K562 (cell line): Measurements from ENCODE around the gene ADARB2. TPM values are rescaled to one million over a fixed set of nuclear protein-coding genes. Genes with fewer than 3 reads are reported as not detected.

ENCODE experiments used
- ATAC-seq: fragments of 200-7000 bp; cut with Tn5 transposase; 3 replicates; pipeline ENCODE4 v1.9.1; 2020; ENCODE audit warnings: moderate library complexity
- BruUV-seq: library from RNA; stranded (reverse); fragments of 400-500 nt; replicated peaks from 2 replicates; lab custom pipeline; 2021; lab: Mats Ljungman, UMichigan
- CTCF ChIA-PET: fragments of 300-600 bp; formaldehyde crosslinking; extraction: SDS; loops from one replicate; lab custom pipeline; 2021; ENCODE audit warnings: low intra/inter-chr PET ratio; lab: Yijun Ruan, JAX
- POLR2A ChIA-PET: fragments of 300-600, 350-650 bp; sonication (Branson Sonifier 250); formaldehyde crosslinking; extraction: SDS; loops from one replicate; lab custom pipeline; 2021; ENCODE audit warnings: antibody characterized with exemption, inconsistent platforms; lab: Yijun Ruan, JAX
- DNase-seq, 4 experiments: peaks; one replicate each; pipeline versions ENCODE4 v3.0.0 to v3.0.0-alpha.2; 2011 to 2018; ENCODE audit warnings: low spot score in 3 of 4, mixed read lengths in 3 of 4; ENCODE audit errors: extremely low read depth in 1 of 4
- FAIRE-seq: peaks from 2 replicates; lab custom pipeline; 2011; peaks lifted over from hg19 to GRCh38; lab: Jason Lieb, UNC
- H2AFZ ChIP-seq: 2 replicates; pipeline ENCODE4 v1.6.0; 2011; ENCODE audit warnings: low read depth, low read length, control low read depth, inconsistent platforms
- H3K27ac ChIP-seq: fragments of 200-600 bp; 3 replicates; pipeline ENCODE4 v1.8.0; 2011; ENCODE audit warnings: low read depth, mild to moderate bottlenecking, control low read depth, inconsistent platforms, low read length, moderate library complexity, mixed read lengths; ENCODE audit errors: extremely low read depth
- H3K27me3 ChIP-seq, 2 experiments: fragments of 300-600 bp in 1 of 2; 2 replicates in 1 of 2; 3 replicates in 1 of 2; pipeline versions ENCODE4 v1.6.0 to v1.8.0; 2011; ENCODE audit warnings: inconsistent platforms in 2 of 2, low read length in 2 of 2, mild to moderate bottlenecking in 1 of 2, mixed read lengths in 1 of 2, moderate library complexity in 1 of 2; ENCODE audit not compliant: control insufficient read depth in 2 of 2, insufficient read depth in 2 of 2
- H3K36me3 ChIP-seq: fragments of 300-600 bp; 3 replicates; pipeline ENCODE4 v1.8.0; 2011; ENCODE audit warnings: mild to moderate bottlenecking, low read length, inconsistent platforms; ENCODE audit not compliant: control insufficient read depth, insufficient read depth
- H3K4me1 ChIP-seq, 2 experiments: fragments of 200-600 bp in 1 of 2; replicated peaks in 1 of 2; 2 replicates in 1 of 2; 3 replicates in 1 of 2; pipeline versions ENCODE4 v1.5.1 to v1.8.0; 2011; ENCODE audit warnings: inconsistent platforms in 2 of 2, low read length in 2 of 2, mild to moderate bottlenecking in 1 of 2, mixed read lengths in 1 of 2, moderate library complexity in 1 of 2; ENCODE audit not compliant: control insufficient read depth in 2 of 2, insufficient read depth in 2 of 2
- H3K4me2 ChIP-seq: 2 replicates; pipeline ENCODE4 v1.6.1; 2011; ENCODE audit warnings: low read length, control low read depth, inconsistent platforms, mixed read lengths; ENCODE audit not compliant: insufficient read depth
- H3K4me3 ChIP-seq: fragments of 200-600 bp; sonication (generic), shearing (Covaris generic); 2 replicates; pipeline ENCODE4 v1.5.1; 2016; ENCODE audit warnings: control low read depth, inconsistent platforms
- H3K79me2 ChIP-seq: fragments of 200-600 bp; 3 replicates; pipeline ENCODE4 v1.8.0; 2011; ENCODE audit warnings: low read length, inconsistent platforms; ENCODE audit not compliant: control insufficient read depth, insufficient read depth
- H3K9ac ChIP-seq, 2 experiments: 2 replicates each; pipeline versions ENCODE4 v1.6.0 to v1.6.1; 2011; ENCODE audit warnings: low read depth in 2 of 2, low read length in 2 of 2, control low read depth in 1 of 2, inconsistent platforms in 1 of 2, mild to moderate bottlenecking in 1 of 2, mixed read lengths in 1 of 2; ENCODE audit not compliant: insufficient read depth in 1 of 2
- H3K9me1 ChIP-seq: one replicate; pipeline ENCODE4 v1.6.0; 2011; ENCODE audit warnings: inconsistent platforms, mild to moderate bottlenecking, low read length, moderate library complexity; ENCODE audit not compliant: control insufficient read depth, insufficient read depth
- H3K9me3 ChIP-seq: replicated peaks from 2 replicates; pipeline ENCODE4 v1.5.1; 2011; ENCODE audit warnings: low read depth, low read length, inconsistent platforms; ENCODE audit not compliant: control insufficient read depth, insufficient read depth
- H4K20me1 ChIP-seq: replicated peaks from 2 replicates; pipeline ENCODE4 v1.6.1; 2011; ENCODE audit warnings: low read length, inconsistent platforms, mixed read lengths; ENCODE audit not compliant: control insufficient read depth, insufficient read depth
- MTA2 ChIP-seq: fragments of 450-650 bp; IDR thresholded peaks from 2 replicates; pipeline ENCODE4 v1.6.1; 2016; ENCODE audit warnings: low read depth
- ZNF133 ChIP-seq: fragments of 250-450 bp; sonication (Bioruptor Pico); IDR thresholded peaks from 2 replicates; pipeline ENCODE4 v1.4.0; 2020; ENCODE audit warnings: mild to moderate bottlenecking
- WGBS: fragments of 100-300 bp; shearing (Covaris generic); methylation state at CpG from one replicate; pipeline ENCODE4 v1.1.6; 2016; ENCODE audit warnings: low coverage, mixed read lengths; ENCODE audit not compliant: insufficient coverage; ENCODE audit errors: missing lambda C conversion rate; 5-methylcytosine and 5-hydroxymethylcytosine counted together
- in situ Hi-C: fragments of 300-500 bp; cut with MboI; formaldehyde crosslinking; loops from 4 replicates; pipeline ENCODE4 v1.15.0; 2018; ENCODE audit warnings: inconsistent platforms, mixed read lengths
- intact Hi-C: fragments of 100-400 bp; cut with micrococcal nuclease; formaldehyde crosslinking; loops from 2 replicates; pipeline ENCODE4 v1.14.2; 2022
- polyA plus RNA-seq, 8 experiments: library from polyadenylated mRNA; depleted of rRNA in 4 of 8; stranded (reverse) in 5 of 8; unstranded in 3 of 8; fragments of >200 nt; fragmentation: Nextera tagmentation in 2 of 8; fragmentation: Illumina TruSeq in 1 of 8; extraction: Ambion mirVana in 2 of 8; extraction: Trizol in 1 of 8; gene quantifications; 2 replicates each; pipeline versions ENCODE4 v1.2.1 to v1.2.3, GENCODE V29; 2011 to 2014; ENCODE audit warnings: inconsistent platforms in 1 of 8, missing spikeins in 1 of 8
- total RNA-seq, 7 experiments: library from RNA; depleted of rRNA in 6 of 7; stranded (reverse); fragments of >200 nt in 6 of 7; fragmentation: Illumina TruSeq in 2 of 7; extraction: Trizol in 2 of 7; gene quantifications; 2 replicates each; pipeline versions ENCODE4 v1.2.1 to v1.2.3, GENCODE V29; 2011 to 2021; ENCODE audit warnings: low replicate concordance in 1 of 7

Gene ADARB2
- total and polyA plus RNA-seq, 9 of the 15 experiments (the other 6 are each of a cell fraction or from before 2014, with no cell fraction given), result not detected

- FAIRE-seq (no peak), ATAC-seq (no peak), DNase-seq (no peak)
- Histone ChIP-seq H3K9me1 (no peaks in the 10 kb centered on the region), H3K4me2 (no peak overlapping the region), H3K9me3 (no peaks in the 10 kb centered on the region), H3K27ac (no peak overlapping the region), H3K9ac (no peak overlapping the region), H3K4me3 (no peak overlapping the region), H3K36me3 (peaks cover 52% of the 10 kb centered on the region; the same call in 2 of the 3 replicates), H4K20me1 (no peaks in the 10 kb centered on the region), H3K79me2 (no peaks in the 10 kb centered on the region), H3K4me1 (peaks cover 0 to 5% of the 10 kb centered on the region in 2 experiments; a peak in 2 of 5 replicates), H3K27me3 (no peaks in the 10 kb centered on the region), H2AFZ (no peak overlapping the region)
- in situ Hi-C loops (no loop called here), intact Hi-C loops (no loop called here)
- 55% methylated on average over 2 of the region's 2 CpGs for WGBS
- CTCF ChIA-PET, result no interaction called here
- TF ChIP-seq MTA2, result no peak
- POLR2A ChIA-PET, result interaction anchor here (0.8 kb wide), 1 partner anchor 10 kb away, joined by 3 read pairs; no protein-coding TSS in a partner anchor
- BruUV-seq, result no TSS peak
Observed at GRCh38 chr10:1128115-1128514, 609.2 kb downstream of the ADARB2 start.

- H3K36me3 ChIP-seq, result peaks cover 52% of the 10 kb centered on the region; the same call in 2 of the 3 replicates
- TF ChIP-seq ZNF133 (CRISPR knock-in tag), result no peak
- TF ChIP-seq, all 486 proteins: peak for 0
- ATAC-seq (no peak), FAIRE-seq (no peak), DNase-seq (no peak)
- H2AFZ ChIP-seq, result no peak overlapping the region
- ChIA-PET CTCF (no interaction called here), POLR2A (interaction anchor here (0.8 kb wide), 1 partner anchor 10 kb away, joined by 3 read pairs; no protein-coding TSS in a partner anchor)
- no peaks in the 10 kb centered on the region for H3K9me1 ChIP-seq
- H3K79me2 ChIP-seq, result no peaks in the 10 kb centered on the region
- H3K4me2 ChIP-seq, result no peak overlapping the region
- in situ Hi-C loops, result no loop called here
- intact Hi-C loops, result no loop called here
- peaks cover 0 to 3% of the 10 kb centered on the region in 2 experiments; a peak in 2 of 5 replicates for H3K4me1 ChIP-seq
- BruUV-seq, result no TSS peak
- no peaks in the 10 kb centered on the region for H3K27me3 ChIP-seq
- H3K9me3 ChIP-seq, result no peaks in the 10 kb centered on the region
- H4K20me1 ChIP-seq, result no peaks in the 10 kb centered on the region
- H3K9ac ChIP-seq, result no peak overlapping the region
- WGBS, result 95% methylated on average over 14 of the region's 15 CpGs
- no peak overlapping the region for H3K27ac ChIP-seq
- no peak overlapping the region for H3K4me3 ChIP-seq
Observed at GRCh38 chr10:1127629-1128028, 609.7 kb downstream of the ADARB2 start.
